ENCODE results near the gene MEI1. TPM values are rescaled to one million over a fixed set of nuclear protein-coding genes. Genes with fewer than 3 reads are reported as not detected.
A peak's percentile ranks its signal among the peaks of the same experiment; 100 is the strongest.

Gene MEI1
- total and polyA plus RNA-seq, 2 experiments from 2014 or later, result 1.1 to 5.6 TPM

- TF ChIP-seq CTCF (IDR thresholded peaks at IDR 0.05; ENCODE audit: low read depth, low read length), result no peak
- Histone ChIP-seq H3K36me3 (no peaks in the 10 kb centered on the region), H3K4me3 (no peak overlapping the region), H3K4me1 (ENCODE audit: low read depth) (no peaks in the 10 kb centered on the region), H3K9me3 (ENCODE audit: low read depth) (no peaks in the 10 kb centered on the region), H3K27ac (peak overlapping the region; percentile 1), H3K27me3 (no peaks in the 10 kb centered on the region)
- DNase-seq (ENCODE audit: low read depth in 1 of 2, low spot score in 1 of 2), result peak; percentile 36 to 68
Measured at GRCh38 chr22:41780746-41781505, 81.6 kb downstream of the MEI1 start.

- no peak for TF ChIP-seq CTCF (IDR thresholded peaks at IDR 0.05; ENCODE audit: low read depth, low read length)
- Histone ChIP-seq H3K4me1 (ENCODE audit: low read depth) (no peaks in the 10 kb centered on the region), H3K27ac (no peak overlapping the region), H3K9me3 (ENCODE audit: low read depth) (no peaks in the 10 kb centered on the region), H3K36me3 (no peaks in the 10 kb centered on the region), H3K4me3 (no peak overlapping the region), H3K27me3 (no peaks in the 10 kb centered on the region)
- DNase-seq (ENCODE audit: low read depth in 1 of 2, low spot score in 1 of 2), result no peak
Measured at GRCh38 chr22:41781507-41781906, 82.2 kb downstream of the MEI1 start.

GRCh38 chr22:41782316-41782715 lies 83.0 kb downstream of the MEI1 start:
- Histone ChIP-seq H3K4me3 (no peak overlapping the region), H3K4me1 (ENCODE audit: low read depth) (no peaks in the 10 kb centered on the region), H3K36me3 (no peaks in the 10 kb centered on the region), H3K27ac (no peak overlapping the region), H3K27me3 (no peaks in the 10 kb centered on the region), H3K9me3 (ENCODE audit: low read depth) (no peaks in the 10 kb centered on the region)
- no peak for DNase-seq (ENCODE audit: low read depth in 1 of 2, low spot score in 1 of 2)
- no peak for TF ChIP-seq CTCF (IDR thresholded peaks at IDR 0.05; ENCODE audit: low read depth, low read length)

GRCh38 chr22:41782751-41783150 lies 83.4 kb downstream of the MEI1 start:
- DNase-seq (ENCODE audit: low read depth in 1 of 2, low spot score in 1 of 2), result no peak
- TF ChIP-seq CTCF (IDR thresholded peaks at IDR 0.05; ENCODE audit: low read depth, low read length), result no peak
- H3K36me3 ChIP-seq, result no peaks in the 10 kb centered on the region
- H3K9me3 ChIP-seq (ENCODE audit: low read depth), result no peaks in the 10 kb centered on the region
- no peaks in the 10 kb centered on the region for H3K4me1 ChIP-seq (ENCODE audit: low read depth)
- H3K27ac ChIP-seq, result no peak overlapping the region
- H3K27me3 ChIP-seq, result no peaks in the 10 kb centered on the region
- H3K4me3 ChIP-seq, result no peak overlapping the region

DNA sequence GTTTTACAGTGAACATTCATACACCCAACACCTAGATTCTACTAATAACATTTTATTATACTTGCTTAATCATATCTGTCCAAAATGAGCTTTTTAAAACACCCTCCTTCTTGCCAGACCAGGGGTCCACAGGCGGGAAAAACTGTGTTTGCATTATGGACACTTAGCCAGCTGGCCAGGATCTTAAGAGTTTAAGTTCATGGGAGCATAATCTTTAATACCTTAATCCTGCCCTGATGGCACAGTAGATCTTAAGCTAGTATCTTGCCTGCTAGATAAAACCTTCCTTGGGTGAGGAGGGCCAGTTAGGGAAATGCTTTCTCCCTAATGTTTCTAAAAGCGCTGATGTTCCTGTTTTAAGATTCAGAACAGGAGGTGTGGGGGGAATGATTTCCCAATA lies 88.0 kb downstream of the MEI1 start:
- no peaks in the 10 kb centered on the region for H3K27me3 ChIP-seq
- DNase-seq (ENCODE audit: low read depth in 1 of 2, low spot score in 1 of 2), result no peak
- TF ChIP-seq CTCF (IDR thresholded peaks at IDR 0.05; ENCODE audit: low read depth, low read length), result no peak
- no peaks in the 10 kb centered on the region for H3K4me1 ChIP-seq (ENCODE audit: low read depth)
- no peaks in the 10 kb centered on the region for H3K9me3 ChIP-seq (ENCODE audit: low read depth)
- H3K4me3 ChIP-seq, result no peak overlapping the region
- no peak overlapping the region for H3K27ac ChIP-seq
- no peaks in the 10 kb centered on the region for H3K36me3 ChIP-seq
